OCI-LY7 (cell line): Measurements from ENCODE around the gene SRR. TPM values are rescaled to one million over a fixed set of nuclear protein-coding genes. Genes with fewer than 3 reads are reported as not detected.

Experiments used
- BruUV-seq: library from RNA; stranded (reverse); fragments of 400-500 nt; replicated peaks from 2 replicates; lab custom pipeline; 2021; lab: Mats Ljungman, UMichigan
- CTCF ChIA-PET: fragments of 300-600 bp; sonication (Branson Sonifier 250); formaldehyde crosslinking; loops from one replicate; lab custom pipeline; 2022; ENCODE audit warnings: antibody characterized with exemption; ENCODE audit not compliant: unreplicated experiment; lab: Charles Lee
- POLR2A ChIA-PET: fragments of 300-600 bp; sonication (Branson Sonifier 250); formaldehyde crosslinking; loops from one replicate; lab custom pipeline; 2022; ENCODE audit warnings: antibody characterized with exemption; lab: Charles Lee
- DNase-seq: peaks from one replicate; pipeline ENCODE4 v3.0.0-alpha.2; 2015; ENCODE audit warnings: low spot score
- H2AFZ ChIP-seq: fragments of 200-600 bp; sonication (generic), shearing (Covaris generic); 2 replicates; pipeline ENCODE4 v1.6.1; 2014; ENCODE audit warnings: mild to moderate bottlenecking, antibody characterized with exemption, low read length, moderate library complexity
- H3K27ac ChIP-seq: fragments of 200-600 bp; sonication (generic); 2 replicates; pipeline ENCODE4 v1.5.1; 2014; ENCODE audit warnings: mixed run types, low read depth, mild to moderate bottlenecking, moderate library complexity, low read length, inconsistent platforms; ENCODE audit not compliant: poor library complexity, severe bottlenecking
- H3K36me3 ChIP-seq: fragments of 200-600 bp; sonication (generic); 2 replicates; pipeline ENCODE4 v1.6.1; 2014; ENCODE audit warnings: mild to moderate bottlenecking, antibody characterized with exemption, low read length, moderate library complexity, mixed read lengths; ENCODE audit not compliant: insufficient read depth
- H3K4me1 ChIP-seq: fragments of 200-600 bp; sonication (generic); 2 replicates; pipeline ENCODE4 v1.5.1; 2014; ENCODE audit warnings: mild to moderate bottlenecking, low read length; ENCODE audit not compliant: insufficient read depth, poor library complexity, severe bottlenecking
- H3K4me2 ChIP-seq: fragments of 200-600 bp; sonication (generic); 2 replicates; pipeline ENCODE4 v1.6.1; 2014; ENCODE audit warnings: mild to moderate bottlenecking, low read length
- H3K4me3 ChIP-seq: fragments of 200-600 bp; sonication (generic); 2 replicates; pipeline ENCODE4 v1.5.1; 2014; ENCODE audit warnings: mild to moderate bottlenecking, low read depth, low read length; ENCODE audit not compliant: poor library complexity, severe bottlenecking
- H3K79me2 ChIP-seq: fragments of 200-600 bp; sonication (generic); 2 replicates; pipeline ENCODE4 v1.6.1; 2016; ENCODE audit warnings: low read depth, mild to moderate bottlenecking, low read length, moderate library complexity, mixed read lengths; ENCODE audit not compliant: insufficient read depth
- H3K9me2 ChIP-seq: fragments of 200-600 bp; sonication (generic); 2 replicates; pipeline ENCODE4 v1.6.1; 2016; ENCODE audit warnings: mild to moderate bottlenecking, low read length, mixed read lengths; ENCODE audit not compliant: insufficient read depth
- H3K9me3 ChIP-seq: fragments of 200-600 bp; sonication (generic); 2 replicates; pipeline ENCODE4 v1.6.1; 2014; ENCODE audit warnings: mild to moderate bottlenecking, mixed run types, low read length, mixed read lengths
- H4K20me1 ChIP-seq: fragments of 200-600 bp; sonication (generic); 2 replicates; pipeline ENCODE4 v1.6.1; 2014; ENCODE audit warnings: mild to moderate bottlenecking, antibody characterized with exemption, low read length, moderate library complexity, mixed read lengths; ENCODE audit not compliant: insufficient read depth
- EZH2phosphoT487 ChIP-seq: fragments of 200-600 bp; sonication (generic); IDR thresholded peaks from 2 replicates; pipeline ENCODE4 v1.6.1; 2018; ENCODE audit warnings: low read depth, borderline replicate concordance, mild to moderate bottlenecking, mixed run types, antibody characterized with exemption, low read length, moderate library complexity, mixed read lengths
- intact Hi-C: fragments of 100-400 bp; cut with micrococcal nuclease; formaldehyde crosslinking; loops from one replicate; pipeline ENCODE4 v1.10.0; 2022; ENCODE audit not compliant: unreplicated experiment
- total RNA-seq, 2 experiments: library from RNA; depleted of rRNA in 1 of 2; stranded (reverse); fragments of >200 nt in 1 of 2; shearing (Covaris generic) in 1 of 2; gene quantifications; 2 replicates each; pipeline ENCODE4 v1.2.3, GENCODE V29; 2014 to 2022
- TF ChIP-seq, protein P1 (sequence below): fragments of 200-600 bp; sonication (generic); conservative IDR thresholded peaks from 2 replicates; pipeline ENCODE4 v1.5.1; 2014; ENCODE audit warnings: mild to moderate bottlenecking, antibody characterized with exemption, low read length, moderate library complexity, mixed read lengths

SRR gene
- total RNA-seq, 2 experiments from 2014 or later, result 3.8 to 12.1 TPM

GRCh38 chr17:2259769-2260536 is 43.8 kb upstream of the SRR start:
- Histone ChIP-seq H3K4me1 (no peaks in the 10 kb centered on the region), H3K36me3 (peaks cover 17% of the 10 kb centered on the region), H4K20me1 (no peaks in the 10 kb centered on the region), H3K27ac (no peak overlapping the region), H3K4me3 (no peak overlapping the region), H3K9me2 (no peaks in the 10 kb centered on the region), H3K9me3 (no peaks in the 10 kb centered on the region), H3K4me2 (no peak overlapping the region), H3K79me2 (no peaks in the 10 kb centered on the region), H2AFZ (no peak overlapping the region)
- BruUV-seq, result no TSS peak
- ChIA-PET POLR2A (interaction anchor here (1.2 kb wide), 1 partner anchor 139 kb away, joined by 3 read pairs; no protein-coding TSS in a partner anchor), CTCF (no interaction called here)
- intact Hi-C loops, result no loop called here
- no peak for DNase-seq
- no peak for TF ChIP-seq EZH2phosphoT487
- TF ChIP-seq, protein P1, sequence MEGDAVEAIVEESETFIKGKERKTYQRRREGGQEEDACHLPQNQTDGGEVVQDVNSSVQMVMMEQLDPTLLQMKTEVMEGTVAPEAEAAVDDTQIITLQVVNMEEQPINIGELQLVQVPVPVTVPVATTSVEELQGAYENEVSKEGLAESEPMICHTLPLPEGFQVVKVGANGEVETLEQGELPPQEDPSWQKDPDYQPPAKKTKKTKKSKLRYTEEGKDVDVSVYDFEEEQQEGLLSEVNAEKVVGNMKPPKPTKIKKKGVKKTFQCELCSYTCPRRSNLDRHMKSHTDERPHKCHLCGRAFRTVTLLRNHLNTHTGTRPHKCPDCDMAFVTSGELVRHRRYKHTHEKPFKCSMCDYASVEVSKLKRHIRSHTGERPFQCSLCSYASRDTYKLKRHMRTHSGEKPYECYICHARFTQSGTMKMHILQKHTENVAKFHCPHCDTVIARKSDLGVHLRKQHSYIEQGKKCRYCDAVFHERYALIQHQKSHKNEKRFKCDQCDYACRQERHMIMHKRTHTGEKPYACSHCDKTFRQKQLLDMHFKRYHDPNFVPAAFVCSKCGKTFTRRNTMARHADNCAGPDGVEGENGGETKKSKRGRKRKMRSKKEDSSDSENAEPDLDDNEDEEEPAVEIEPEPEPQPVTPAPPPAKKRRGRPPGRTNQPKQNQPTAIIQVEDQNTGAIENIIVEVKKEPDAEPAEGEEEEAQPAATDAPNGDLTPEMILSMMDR, result no peak

GRCh38 chr17:2262135-2262587 is 41.6 kb upstream of the SRR start:
- Histone ChIP-seq H2AFZ (no peak overlapping the region), H3K9me2 (no peaks in the 10 kb centered on the region), H3K4me3 (no peak overlapping the region), H4K20me1 (no peaks in the 10 kb centered on the region), H3K9me3 (no peaks in the 10 kb centered on the region), H3K36me3 (peaks cover 20% of the 10 kb centered on the region; the same call in 1 of the 2 replicates), H3K4me1 (peaks cover 3% of the 10 kb centered on the region), H3K79me2 (no peaks in the 10 kb centered on the region), H3K27ac (no peak overlapping the region), H3K4me2 (no peak overlapping the region)
- no peak for DNase-seq
- BruUV-seq, result no TSS peak
- POLR2A ChIA-PET, result interaction anchor here (0.6 kb wide), 1 partner anchor 463 kb away, joined by 3 read pairs; no protein-coding TSS in a partner anchor
- intact Hi-C loops, result no loop called here
- CTCF ChIA-PET, result no interaction called here
- TF ChIP-seq, protein P1, result no peak
- TF ChIP-seq EZH2phosphoT487, result no peak
